ENCODE measurements around the gene HTR3B.

- TF ChIP-seq CTCF (IDR thresholded peaks at IDR 0.05): no peak
- TF ChIP-seq EZH2 (IDR thresholded peaks at IDR 0.05; ENCODE audit: borderline replicate concordance, insufficient read depth, low read depth, low read length, poor library complexity, severe bottlenecking): no peak
Measured at GRCh38 chr11:113877670-113878055, 26.9 kb upstream of the HTR3B start.

All from B cell (primary cell).